ENCODE results near the gene TSPEAR.

Gene TSPEAR

DNA sequence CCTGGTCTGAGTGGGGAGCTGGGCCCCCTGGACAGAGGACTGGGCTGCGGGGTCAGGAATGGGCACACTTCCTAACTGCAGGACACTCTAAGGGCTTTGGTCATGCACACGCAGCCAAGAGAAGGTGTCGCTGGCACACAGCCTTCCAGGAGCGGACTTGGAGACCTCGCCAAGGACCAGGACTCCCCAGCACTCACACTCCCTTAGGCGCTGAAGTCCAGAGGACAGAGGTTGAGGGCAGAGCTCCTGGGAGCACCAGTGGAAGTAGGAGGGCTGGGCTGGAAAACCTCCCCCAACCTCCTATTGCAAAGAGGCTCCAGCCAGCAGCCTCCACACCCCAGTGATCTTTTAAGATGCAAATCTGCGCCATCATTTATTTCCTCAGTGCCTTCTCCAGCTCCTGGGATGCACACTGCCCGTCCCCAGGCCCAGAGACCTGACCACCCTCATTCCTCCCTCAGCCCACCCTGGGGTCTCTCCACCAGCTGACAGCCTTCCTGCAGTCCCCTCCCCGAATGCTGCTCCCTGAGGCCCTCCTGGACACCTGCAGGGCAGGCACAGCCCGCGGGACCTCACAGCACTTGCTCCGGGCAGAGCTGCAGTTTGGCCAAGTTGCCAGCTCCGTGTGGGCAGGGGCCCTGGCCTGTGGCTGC, 3.0 kb downstream of the TSPEAR start:
- Histone ChIP-seq H3K27me3 (ENCODE audit: insufficient read depth, low read length) (peaks cover 92% of the 10 kb centered on the region), H3K9me3 (ENCODE audit: insufficient read depth, low read depth, low read length) (no peaks in the 10 kb centered on the region), H3K27ac (ENCODE audit: low read depth, low read length) (peak overlapping the region; percentile 34; the same call in 1 of the 2 replicates), H3K9ac (ENCODE audit: low read depth, low read length) (no peak overlapping the region), H3K36me3 (ENCODE audit: insufficient read depth, low read length) (no peaks in the 10 kb centered on the region), H3K4me3 (ENCODE audit: low read length) (peak overlapping the region; percentile 42), H3K4me1 (ENCODE audit: insufficient read depth, low read length) (peaks cover 55% of the 10 kb centered on the region)
- 1% methylated on average over 13 of the region's 13 CpGs for WGBS

DNA sequence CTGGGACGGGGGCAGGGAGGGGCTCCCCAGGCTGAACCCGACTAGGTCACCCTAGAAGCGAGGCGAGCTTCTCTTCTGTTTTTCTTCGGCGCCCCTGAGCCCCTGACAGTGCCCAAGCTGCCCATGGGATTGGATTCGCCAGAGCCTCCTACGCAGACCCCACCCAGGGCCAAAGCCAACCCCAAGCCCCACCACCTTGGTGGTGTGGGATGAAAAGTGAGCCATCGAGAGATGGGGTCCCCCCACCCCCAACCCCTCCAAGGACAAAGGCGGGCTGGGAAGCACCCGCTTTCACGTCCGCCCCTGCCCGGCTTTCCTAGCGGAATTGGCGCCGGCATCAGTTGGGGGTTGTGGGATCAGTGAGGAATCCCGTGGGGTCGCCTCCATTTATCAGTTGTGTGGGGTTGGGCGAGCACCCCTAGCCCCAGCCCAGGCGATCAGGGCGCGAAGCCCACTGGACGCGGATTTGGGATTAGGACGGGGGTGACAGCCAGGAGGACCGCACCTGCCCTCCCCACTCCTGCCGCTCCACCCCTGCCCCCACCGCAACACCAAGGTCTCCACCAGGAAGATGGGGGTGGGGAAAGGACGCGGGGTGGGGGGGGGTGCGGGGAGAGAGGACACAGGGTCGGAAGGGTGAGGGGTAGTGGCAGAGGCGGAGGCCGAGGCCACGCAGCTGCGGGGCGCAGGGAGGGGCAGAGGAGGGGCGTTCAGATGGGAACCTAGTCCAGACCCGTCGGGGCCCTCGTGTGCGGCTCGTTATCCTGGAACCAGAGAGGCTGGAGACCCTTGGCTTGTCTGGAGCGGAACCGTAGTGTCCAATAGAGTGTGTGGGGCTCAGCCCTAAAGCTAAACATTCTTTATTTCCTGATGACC, 4.4 kb downstream of the TSPEAR start:
- no peaks in the 10 kb centered on the region for H3K9me3 ChIP-seq (ENCODE audit: insufficient read depth, low read depth, low read length)
- H3K27ac ChIP-seq (ENCODE audit: low read depth, low read length) = no peak overlapping the region; the same call in 1 of the 2 replicates
- peaks cover 80% of the 10 kb centered on the region for H3K27me3 ChIP-seq (ENCODE audit: insufficient read depth, low read length)
- H3K9ac ChIP-seq (ENCODE audit: low read depth, low read length) = peak overlapping the region; percentile 54; the same call in 1 of the 2 replicates
- no peaks in the 10 kb centered on the region for H3K36me3 ChIP-seq (ENCODE audit: insufficient read depth, low read length)
- peak overlapping the region; percentile 47 for H3K4me3 ChIP-seq (ENCODE audit: low read length)
- H3K4me1 ChIP-seq (ENCODE audit: insufficient read depth, low read length) = peaks cover 55% of the 10 kb centered on the region
- 1% methylated on average over 38 of the region's 46 CpGs for WGBS

- Histone ChIP-seq H3K9ac (ENCODE audit: low read depth, low read length) (peak overlapping the region; percentile 54; the same call in 1 of the 2 replicates), H3K4me1 (ENCODE audit: insufficient read depth, low read length) (peaks cover 55% of the 10 kb centered on the region), H3K9me3 (ENCODE audit: insufficient read depth, low read depth, low read length) (no peaks in the 10 kb centered on the region), H3K36me3 (ENCODE audit: insufficient read depth, low read length) (no peaks in the 10 kb centered on the region), H3K27ac (ENCODE audit: low read depth, low read length) (peak overlapping the region; percentile 77; the same call in 1 of the 2 replicates), H3K4me3 (ENCODE audit: low read length) (peak overlapping the region; percentile 47), H3K27me3 (ENCODE audit: insufficient read depth, low read length) (peaks cover 72% of the 10 kb centered on the region)
- 2% methylated on average over 54 of the region's 54 CpGs for WGBS
These were observed 5.2 kb downstream of the TSPEAR start for GRCh38 chr21:44706026-44706705.

DNA sequence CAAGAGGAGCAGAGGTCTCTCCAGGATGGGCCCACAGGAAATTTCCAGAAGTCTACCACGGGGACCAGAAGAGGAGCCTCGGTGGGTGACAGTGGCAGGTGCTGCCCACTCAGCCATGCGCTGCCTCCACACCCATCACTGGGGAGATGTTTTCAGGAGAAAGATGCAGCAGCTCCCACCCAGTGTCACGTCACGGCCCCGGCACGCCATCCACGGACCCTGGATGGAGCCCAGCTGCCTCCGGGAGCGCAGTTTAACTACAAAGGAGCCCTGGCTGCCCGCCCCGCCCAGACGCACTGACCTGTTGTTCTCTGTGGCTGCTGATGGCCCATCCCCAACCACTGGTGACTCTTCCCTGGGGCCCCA, 6.8 kb downstream of the TSPEAR start:
- Histone ChIP-seq H3K27ac (ENCODE audit: low read depth, low read length) (peak overlapping the region; percentile 62; the same call in 1 of the 2 replicates), H3K9ac (ENCODE audit: low read depth, low read length) (0 out of 2 replicates have a peak overlapping the region, but pooled peaks have one; percentile 19), H3K27me3 (ENCODE audit: insufficient read depth, low read length) (peaks cover 57% of the 10 kb centered on the region), H3K36me3 (ENCODE audit: insufficient read depth, low read length) (no peaks in the 10 kb centered on the region), H3K4me3 (ENCODE audit: low read length) (peak overlapping the region; percentile 32; the same call in 1 of the 2 replicates), H3K9me3 (ENCODE audit: insufficient read depth, low read depth, low read length) (no peaks in the 10 kb centered on the region), H3K4me1 (ENCODE audit: insufficient read depth, low read length) (peaks cover 46% of the 10 kb centered on the region)
- WGBS = 19% methylated on average over 13 of the region's 13 CpGs

- 0 out of 2 replicates have a peak overlapping the region, but pooled peaks have one; percentile 19 for H3K9ac ChIP-seq (ENCODE audit: low read depth, low read length)
- 39% methylated on average over 12 of the region's 13 CpGs for WGBS
- peaks cover 41% of the 10 kb centered on the region for H3K4me1 ChIP-seq (ENCODE audit: insufficient read depth, low read length)
- no peaks in the 10 kb centered on the region for H3K36me3 ChIP-seq (ENCODE audit: insufficient read depth, low read length)
- peak overlapping the region; percentile 62; the same call in 1 of the 2 replicates for H3K27ac ChIP-seq (ENCODE audit: low read depth, low read length)
- H3K27me3 ChIP-seq (ENCODE audit: insufficient read depth, low read length) = peaks cover 50% of the 10 kb centered on the region
- H3K4me3 ChIP-seq (ENCODE audit: low read length) = peak overlapping the region; percentile 32; the same call in 1 of the 2 replicates
- H3K9me3 ChIP-seq (ENCODE audit: insufficient read depth, low read depth, low read length) = no peaks in the 10 kb centered on the region
These were observed 7.4 kb downstream of the TSPEAR start for GRCh38 chr21:44703731-44704635.

DNA sequence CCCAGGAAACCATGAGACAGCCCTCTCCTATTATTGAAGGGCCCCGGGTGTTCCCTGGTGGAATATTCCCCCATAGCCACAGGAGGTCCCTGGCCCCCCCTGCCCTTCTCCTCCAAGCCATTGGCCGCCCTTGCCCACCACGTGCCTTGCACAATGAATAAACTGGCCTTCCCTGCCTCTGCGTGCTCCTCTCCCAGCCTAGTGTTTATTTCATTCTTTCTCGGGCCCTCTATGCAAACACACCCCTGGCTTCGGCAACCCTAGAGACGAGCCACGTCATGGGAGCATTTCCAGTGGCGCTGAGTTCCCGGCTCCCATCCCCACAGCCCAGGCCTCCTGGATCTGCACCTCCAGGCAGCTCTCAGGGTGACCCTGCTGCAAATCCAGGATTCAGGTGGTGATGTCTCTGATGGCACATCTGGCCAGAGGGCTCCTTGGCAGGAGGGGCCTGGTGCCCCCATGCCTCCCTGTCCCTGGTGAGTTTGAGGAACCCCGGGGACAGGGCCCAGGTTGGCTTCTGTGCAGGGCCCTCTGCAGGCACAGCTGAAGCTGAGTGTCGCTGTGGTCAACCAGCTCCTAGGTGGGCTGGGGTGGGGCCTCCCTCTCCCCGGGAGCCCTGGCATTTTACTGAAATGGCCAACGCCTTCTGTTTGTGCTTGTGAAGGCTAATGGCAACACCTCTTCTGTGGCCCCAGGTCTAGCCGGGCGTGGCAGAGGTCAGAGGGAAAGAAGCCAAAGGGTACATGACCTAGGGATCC, 8.2 kb downstream of the TSPEAR start:
- H3K4me3 ChIP-seq (ENCODE audit: low read length) = no peak overlapping the region
- H3K27ac ChIP-seq (ENCODE audit: low read depth, low read length) = no peak overlapping the region
- no peaks in the 10 kb centered on the region for H3K36me3 ChIP-seq (ENCODE audit: insufficient read depth, low read length)
- no peak overlapping the region for H3K9ac ChIP-seq (ENCODE audit: low read depth, low read length)
- peaks cover 42% of the 10 kb centered on the region for H3K27me3 ChIP-seq (ENCODE audit: insufficient read depth, low read length)
- peaks cover 38% of the 10 kb centered on the region for H3K4me1 ChIP-seq (ENCODE audit: insufficient read depth, low read length)
- WGBS = 60% methylated on average over 16 of the region's 16 CpGs
- H3K9me3 ChIP-seq (ENCODE audit: insufficient read depth, low read depth, low read length) = no peaks in the 10 kb centered on the region

DNA sequence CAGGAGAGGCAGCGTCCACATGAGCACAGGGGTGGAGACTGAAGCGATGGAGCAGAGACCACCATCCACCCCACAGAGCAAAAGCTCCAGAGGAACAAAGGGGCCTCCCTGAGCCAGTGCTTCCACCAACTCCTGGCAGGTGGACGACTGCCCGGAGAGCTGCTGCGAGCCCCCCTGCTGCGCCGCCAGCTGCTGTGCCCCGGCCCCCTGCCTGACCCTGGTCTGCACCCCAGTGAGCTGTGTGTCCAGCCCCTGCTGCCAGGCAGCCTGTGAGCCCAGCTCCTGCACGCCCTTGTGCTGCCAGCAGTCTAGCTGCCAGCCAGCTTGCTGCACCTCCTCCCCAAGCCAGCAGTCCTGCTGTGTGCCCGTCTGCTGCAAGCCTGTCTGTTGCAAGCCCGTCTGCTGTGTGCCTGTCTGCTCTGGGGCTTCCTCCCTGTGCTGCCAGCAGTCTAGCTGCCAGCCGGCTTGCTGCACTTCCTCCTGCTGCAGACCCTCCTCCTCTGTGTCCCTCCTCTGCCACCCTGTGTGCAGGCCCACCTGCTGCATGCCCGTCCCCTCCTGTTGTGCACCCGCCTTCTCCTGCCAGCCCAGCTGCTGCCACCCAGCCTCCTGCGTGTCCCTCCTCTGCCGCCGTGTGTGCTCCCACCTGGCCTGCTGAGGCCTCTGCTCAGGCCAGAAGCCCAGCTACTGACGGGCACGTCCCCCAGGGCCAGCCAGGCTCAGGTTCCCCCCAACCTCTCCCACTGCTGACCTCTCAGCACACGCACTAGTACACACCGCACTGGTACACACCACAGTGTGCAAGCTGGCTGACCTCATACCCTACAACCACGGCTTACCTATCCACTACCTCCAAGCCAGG, 9.0 kb downstream of the TSPEAR start:
- Histone ChIP-seq H3K4me1 (ENCODE audit: insufficient read depth, low read length) (peaks cover 41% of the 10 kb centered on the region), H3K36me3 (ENCODE audit: insufficient read depth, low read length) (no peaks in the 10 kb centered on the region), H3K27ac (ENCODE audit: low read depth, low read length) (no peak overlapping the region), H3K4me3 (ENCODE audit: low read length) (no peak overlapping the region), H3K9me3 (ENCODE audit: insufficient read depth, low read depth, low read length) (no peaks in the 10 kb centered on the region), H3K9ac (ENCODE audit: low read depth, low read length) (no peak overlapping the region), H3K27me3 (ENCODE audit: insufficient read depth, low read length) (peaks cover 34% of the 10 kb centered on the region)
- WGBS = 82% methylated on average over 22 of the region's 22 CpGs

DNA sequence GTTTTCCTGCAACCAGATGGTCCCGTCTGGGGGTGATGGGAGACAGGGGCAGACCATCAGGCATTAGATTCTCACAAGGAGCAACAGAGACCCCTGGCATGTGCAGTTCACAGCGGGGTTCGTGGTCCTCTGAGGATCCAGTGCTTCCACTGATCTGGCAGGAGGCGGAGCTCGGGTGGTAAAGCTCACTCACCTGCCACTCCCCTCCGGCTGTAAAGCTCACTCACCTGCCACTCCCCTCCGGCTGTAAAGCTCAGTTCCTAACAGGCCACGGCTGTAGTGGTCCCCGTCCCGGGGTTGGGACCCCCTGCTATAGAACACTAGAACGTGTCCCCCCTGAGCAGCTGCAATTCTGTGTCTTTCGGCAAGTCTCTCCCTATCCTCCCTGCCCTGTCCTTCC, 9.8 kb downstream of the TSPEAR start:
- Histone ChIP-seq H3K4me1 (ENCODE audit: insufficient read depth, low read length) (peaks cover 44% of the 10 kb centered on the region), H3K9ac (ENCODE audit: low read depth, low read length) (no peak overlapping the region), H3K9me3 (ENCODE audit: insufficient read depth, low read depth, low read length) (no peaks in the 10 kb centered on the region), H3K27ac (ENCODE audit: low read depth, low read length) (no peak overlapping the region), H3K27me3 (ENCODE audit: insufficient read depth, low read length) (peaks cover 26% of the 10 kb centered on the region), H3K36me3 (ENCODE audit: insufficient read depth, low read length) (no peaks in the 10 kb centered on the region), H3K4me3 (ENCODE audit: low read length) (no peak overlapping the region)
- WGBS = 69% methylated on average over 12 of the region's 12 CpGs

- WGBS = 83% methylated on average over 14 of the region's 14 CpGs
- no peak overlapping the region for H3K4me3 ChIP-seq (ENCODE audit: low read length)
- H3K9me3 ChIP-seq (ENCODE audit: insufficient read depth, low read depth, low read length) = no peaks in the 10 kb centered on the region
- peaks cover 21% of the 10 kb centered on the region for H3K27me3 ChIP-seq (ENCODE audit: insufficient read depth, low read length)
- no peak overlapping the region for H3K27ac ChIP-seq (ENCODE audit: low read depth, low read length)
- no peaks in the 10 kb centered on the region for H3K36me3 ChIP-seq (ENCODE audit: insufficient read depth, low read length)
- H3K9ac ChIP-seq (ENCODE audit: low read depth, low read length) = no peak overlapping the region
- peaks cover 44% of the 10 kb centered on the region for H3K4me1 ChIP-seq (ENCODE audit: insufficient read depth, low read length)
These were observed 10.4 kb downstream of the TSPEAR start for GRCh38 chr21:44701023-44701400.

All from HUES64 (cell line).